GM12874 (cell line): ENCODE results near the gene ZNF764.

ENCODE experiments used
- CTCF ChIP-seq: IDR thresholded peaks from 2 replicates; pipeline ENCODE4 v1.5.1; 2011; ENCODE audit warnings: low read depth, mild to moderate bottlenecking, control low read depth, low read length, moderate library complexity; ENCODE audit not compliant: insufficient read depth

ZNF764 gene

GRCh38 chr16:30600929-30601328 is 42.8 kb upstream of the ZNF764 start:
- TF ChIP-seq CTCF: no peak

GRCh38 chr16:30600215-30600614 is 42.0 kb upstream of the ZNF764 start:
- TF ChIP-seq CTCF: no peak

- no peak for TF ChIP-seq CTCF
These were observed 34.7 kb upstream of the ZNF764 start for GRCh38 chr16:30592871-30593270.

GRCh38 chr16:30588651-30589050 is 30.5 kb upstream of the ZNF764 start:
- no peak for TF ChIP-seq CTCF

GRCh38 chr16:30585400-30586191 is 27.4 kb upstream of the ZNF764 start, which contains the start of gene ZNF785:
ZNF785 (minus strand) TSS chr16:30585697; CDS start chr16:30585611, 86 bp downstream.
- no peak for TF ChIP-seq CTCF

GRCh38 chr16:30585022-30585399 is 26.8 kb upstream of the ZNF764 start:
- TF ChIP-seq CTCF: no peak

- TF ChIP-seq CTCF: no peak
These were observed 24.6 kb upstream of the ZNF764 start for GRCh38 chr16:30582611-30583340.
